Neuronal stem cell (in vitro differentiated cells): ENCODE data around the gene CACNB1.
A peak's percentile ranks its signal among the peaks of the same experiment; 100 is the strongest.

Experiments used
- DNase-seq: peaks from one replicate; pipeline ENCODE4 v3.0.0-alpha.2; 2013; ENCODE audit warnings: low spot score
- H2AFZ ChIP-seq: one replicate; pipeline ENCODE4 v1.6.1; 2013; ENCODE audit warnings: mild to moderate bottlenecking, low read length, inconsistent platforms
- H2AK5ac ChIP-seq: 2 replicates; pipeline ENCODE4 v1.6.1; 2013; ENCODE audit warnings: low read depth, mild to moderate bottlenecking, inconsistent platforms, low read length, moderate library complexity, mixed read lengths
- H2BK120ac ChIP-seq: 2 replicates; pipeline ENCODE4 v1.6.1; 2013; ENCODE audit warnings: low read depth, mild to moderate bottlenecking, inconsistent platforms, low read length, moderate library complexity, mixed read lengths
- H2BK12ac ChIP-seq: one replicate; pipeline ENCODE4 v1.6.1; 2013; ENCODE audit warnings: low read length, inconsistent platforms
- H2BK15ac ChIP-seq: 2 replicates; pipeline ENCODE4 v1.6.1; 2013; ENCODE audit warnings: mild to moderate bottlenecking, low read length, inconsistent platforms, mixed read lengths
- H2BK5ac ChIP-seq: one replicate; pipeline ENCODE4 v1.6.1; 2013; ENCODE audit warnings: inconsistent platforms, mild to moderate bottlenecking, low read length, moderate library complexity
- H3K14ac ChIP-seq: one replicate; pipeline ENCODE4 v1.6.1; 2013; ENCODE audit warnings: low read length, inconsistent platforms
- H3K18ac ChIP-seq: 2 replicates; pipeline ENCODE4 v1.6.1; 2013; ENCODE audit warnings: low read length, inconsistent platforms
- H3K23ac ChIP-seq: 2 replicates; pipeline ENCODE4 v1.6.1; 2013; ENCODE audit warnings: low read depth, mild to moderate bottlenecking, mixed read lengths, low read length, inconsistent platforms; ENCODE audit not compliant: poor library complexity
- H3K27ac ChIP-seq: replicated peaks from 3 replicates; pipeline ENCODE4 v1.5.1; 2013; ENCODE audit warnings: low read length, inconsistent platforms
- H3K27me3 ChIP-seq, 3 experiments: 2 replicates each; pipeline ENCODE4 v1.6.1; 2013; ENCODE audit warnings: low read length in 3 of 3, mild to moderate bottlenecking in 2 of 3, inconsistent platforms in 1 of 3, low read depth in 1 of 3, mixed read lengths in 1 of 3, moderate library complexity in 1 of 3; ENCODE audit not compliant: control insufficient read depth in 3 of 3, insufficient read depth in 3 of 3
- H3K36me3 ChIP-seq, 2 donors: replicated peaks in 1 of 2; 2 replicates each; pipeline ENCODE4 v1.6.1; 2013; ENCODE audit warnings: low read length in 2 of 2; ENCODE audit not compliant: control insufficient read depth in 2 of 2, insufficient read depth in 2 of 2
- H3K4ac ChIP-seq: 2 replicates; pipeline ENCODE4 v1.6.1; 2013; ENCODE audit warnings: inconsistent platforms, mild to moderate bottlenecking, low read length, moderate library complexity
- H3K4me1 ChIP-seq, 2 donors: 1 replicate in 1 of 2; 2 replicates in 1 of 2; pipeline ENCODE4 v1.6.1; 2013; ENCODE audit warnings: low read length in 2 of 2, low read depth in 1 of 2; ENCODE audit not compliant: control insufficient read depth in 2 of 2, insufficient read depth in 1 of 2
- H3K4me2 ChIP-seq: one replicate; pipeline ENCODE4 v1.6.1; 2013; ENCODE audit warnings: mild to moderate bottlenecking, low read length, inconsistent platforms; ENCODE audit not compliant: insufficient read depth, poor library complexity, severe bottlenecking
- H3K4me3 ChIP-seq, 2 donors: 2 replicates each; pipeline ENCODE4 v1.5.1; 2013; ENCODE audit warnings: low read length in 2 of 2, mild to moderate bottlenecking in 2 of 2, inconsistent platforms in 1 of 2, moderate library complexity in 1 of 2
- H3K79me1 ChIP-seq: one replicate; pipeline ENCODE4 v1.6.1; 2013; ENCODE audit warnings: low read depth, mild to moderate bottlenecking, inconsistent platforms, low read length, moderate library complexity
- H3K9ac ChIP-seq: one replicate; pipeline ENCODE4 v1.6.1; 2013; ENCODE audit warnings: mild to moderate bottlenecking, low read depth, low read length, inconsistent platforms; ENCODE audit not compliant: poor library complexity
- H3K9me3 ChIP-seq, 2 donors: replicated peaks in 1 of 2; 2 replicates each; pipeline versions ENCODE3 to v1.6.1; 2013; ENCODE audit warnings: low read length in 2 of 2, mild to moderate bottlenecking in 2 of 2, inconsistent platforms in 1 of 2, low read depth in 1 of 2, mixed read lengths in 1 of 2, moderate library complexity in 1 of 2; ENCODE audit not compliant: control insufficient read depth in 2 of 2, insufficient read depth in 1 of 2
- H4K8ac ChIP-seq: one replicate; pipeline ENCODE4 v1.6.1; 2013; ENCODE audit warnings: low read depth, mild to moderate bottlenecking, inconsistent platforms, low read length, moderate library complexity
- H4K91ac ChIP-seq: one replicate; pipeline ENCODE4 v1.6.1; 2013; ENCODE audit warnings: low read length, low read depth, mild to moderate bottlenecking, inconsistent platforms; ENCODE audit not compliant: poor library complexity
- WGBS, 2 donors: extraction: QIAGEN DNeasy Blood & Tissue Kit; methylation state at CpG; one replicate each; pipeline ENCODE4 v1.1.7; 2013; ENCODE audit warnings: missing lambda C conversion rate in 2 of 2, mixed read lengths in 1 of 2; ENCODE audit not compliant: insufficient read length in 2 of 2, insufficient replicate concordance in 1 of 2; ENCODE audit errors: extremely low coverage in 2 of 2; 5-methylcytosine and 5-hydroxymethylcytosine counted together

Gene CACNB1

GRCh38 chr17:39194089-39194984, 3.1 kb downstream of the CACNB1 start:
- peak overlapping the region; percentile 64 for H3K9ac ChIP-seq
- H3K4me2 ChIP-seq: peak overlapping the region; percentile 58
- H3K4me3 ChIP-seq: peak overlapping the region in 1 of 2 donors; percentile 18
- H4K8ac ChIP-seq: no peak overlapping the region
- peak overlapping the region; percentile 57 for H3K23ac ChIP-seq
- no peak overlapping the region for H4K91ac ChIP-seq
- peak overlapping the region; percentile 61 for H3K18ac ChIP-seq
- no peak overlapping the region for H2AFZ ChIP-seq
- no peak overlapping the region for H2BK120ac ChIP-seq
- no peak overlapping the region for H3K4ac ChIP-seq
- peak; percentile 36 for DNase-seq
- H3K27ac ChIP-seq: peak overlapping the region; percentile 69
- H3K4me1 ChIP-seq: peaks cover 9 to 28% of the 10 kb centered on the region in 2 donors
- no peaks in the 10 kb centered on the region for H3K27me3 ChIP-seq
- H3K9me3 ChIP-seq: peaks cover 0 to 2% of the 10 kb centered on the region in 2 donors
- H3K36me3 ChIP-seq: peaks cover 28 to 36% of the 10 kb centered on the region in 2 donors
- peak overlapping the region; percentile 78 for H2BK12ac ChIP-seq
- H2BK15ac ChIP-seq: peak overlapping the region; percentile 55
- peaks cover 14% of the 10 kb centered on the region for H3K79me1 ChIP-seq
- peak overlapping the region; percentile 62 for H2AK5ac ChIP-seq
- no peak overlapping the region for H3K14ac ChIP-seq
- H2BK5ac ChIP-seq: peak overlapping the region; percentile 16
- no CpG with 5 or more reads among the region's 20 CpGs for WGBS, 2 donors

GRCh38 chr17:39193346-39193745, 4.1 kb downstream of the CACNB1 start:
- Histone ChIP-seq H2AK5ac (no peak overlapping the region), H3K4me1 (peaks cover 9 to 28% of the 10 kb centered on the region in 2 donors), H3K4ac (no peak overlapping the region), H3K4me2 (no peak overlapping the region), H3K14ac (no peak overlapping the region), H3K9me3 (peaks cover 0 to 2% of the 10 kb centered on the region in 2 donors), H2BK5ac (peak overlapping the region; percentile 16), H2BK12ac (no peak overlapping the region), H2BK15ac (no peak overlapping the region), H3K36me3 (peaks cover 29 to 40% of the 10 kb centered on the region in 2 donors), H3K27ac (no peak overlapping the region), H2BK120ac (no peak overlapping the region), H3K18ac (no peak overlapping the region), H3K27me3 (no peaks in the 10 kb centered on the region), H4K91ac (no peak overlapping the region), H3K9ac (peak overlapping the region; percentile 75), H3K23ac (no peak overlapping the region), H4K8ac (no peak overlapping the region), H2AFZ (no peak overlapping the region), H3K79me1 (peaks cover 14% of the 10 kb centered on the region), H3K4me3 (peak overlapping the region in 1 of 2 donors; percentile 64)
- DNase-seq: no peak
- no CpG with 5 or more reads among the region's 10 CpGs for WGBS, 2 donors

- Histone ChIP-seq H3K9ac (peak overlapping the region; percentile 75), H3K23ac (no peak overlapping the region), H3K9me3 (peaks cover 0 to 2% of the 10 kb centered on the region in 2 donors), H3K4me3 (peak overlapping the region in 1 of 2 donors; percentile 64), H3K27ac (no peak overlapping the region), H3K27me3 (no peaks in the 10 kb centered on the region), H2AFZ (no peak overlapping the region), H3K4me2 (no peak overlapping the region), H4K8ac (no peak overlapping the region), H3K18ac (no peak overlapping the region), H2AK5ac (no peak overlapping the region), H3K14ac (no peak overlapping the region), H3K79me1 (peaks cover 14% of the 10 kb centered on the region), H2BK12ac (no peak overlapping the region), H2BK15ac (no peak overlapping the region), H3K4ac (no peak overlapping the region), H3K36me3 (peaks cover 29 to 41% of the 10 kb centered on the region in 2 donors), H2BK5ac (no peak overlapping the region), H4K91ac (no peak overlapping the region), H2BK120ac (no peak overlapping the region), H3K4me1 (peaks cover 9 to 26% of the 10 kb centered on the region in 2 donors)
- no CpG with 5 or more reads among the region's 16 CpGs for whole genome bisulfite sequencing, 2 donors
- DNase-seq: no peak
Measured at GRCh38 chr17:39192901-39193300, 4.6 kb downstream of the CACNB1 start.

GRCh38 chr17:39191750-39192510, 5.5 kb downstream of the CACNB1 start:
- no peak for DNase-seq

More at GRCh38 chr17:39191750-39192510, 5.5 kb downstream of the CACNB1 start:
- no peak overlapping the region for H2BK120ac ChIP-seq
- H2BK12ac ChIP-seq: no peak overlapping the region
- peak overlapping the region; percentile 73 for H3K23ac ChIP-seq
- no peak overlapping the region for H3K4ac ChIP-seq
- no peak overlapping the region for H2AK5ac ChIP-seq
- no peak overlapping the region for H3K4me2 ChIP-seq
- no peak overlapping the region for H4K8ac ChIP-seq
- H3K18ac ChIP-seq: no peak overlapping the region
- peaks cover 9 to 25% of the 10 kb centered on the region in 2 donors for H3K4me1 ChIP-seq
- peaks cover 14% of the 10 kb centered on the region for H3K79me1 ChIP-seq
- H2AFZ ChIP-seq: no peak overlapping the region
- no peaks in the 10 kb centered on the region for H3K27me3 ChIP-seq
- H4K91ac ChIP-seq: no peak overlapping the region
- no peak overlapping the region for H3K27ac ChIP-seq
- no peak overlapping the region for H2BK5ac ChIP-seq
- H2BK15ac ChIP-seq: no peak overlapping the region
- H3K4me3 ChIP-seq: no peak overlapping the region
- H3K9ac ChIP-seq: peak overlapping the region; percentile 44
- H3K9me3 ChIP-seq: peaks cover 0 to 2% of the 10 kb centered on the region in 2 donors
- H3K36me3 ChIP-seq: peaks cover 37 to 51% of the 10 kb centered on the region in 2 donors
- no CpG with 5 or more reads among the region's 9 CpGs for WGBS, 2 donors
- H3K14ac ChIP-seq: no peak overlapping the region
